Activated CD4-positive, alpha-beta memory T cell treated with anti-CD3 and anti-CD28 coated beads, Interleukin-2, amount 10 ng/mL, durations not matched to agents 7 days and 5 days (primary cell): ENCODE data around the gene NOP53. TPM values are rescaled to one million over a fixed set of nuclear protein-coding genes. Genes with fewer than 3 reads are reported as not detected.
"Not testable (repeated sequence)": the region's sequence is repeated elsewhere in the genome, so short reads cannot be mapped to it uniquely, and the experiment has no call there.

ENCODE experiments used
- CTCF ChIA-PET: fragments of 350-600 bp; sonication (Branson Sonifier 250); formaldehyde crosslinking; loops from one replicate; lab custom pipeline; 2021; ENCODE audit warnings: antibody characterized with exemption, inconsistent platforms; lab: Charles Lee
- POLR2A ChIA-PET: fragments of 350-600 bp; sonication (Branson Sonifier 250); formaldehyde crosslinking; loops from one replicate; lab custom pipeline; 2021; ENCODE audit warnings: antibody characterized with exemption; lab: Charles Lee
- DNase-seq: peaks from one replicate; pipeline ENCODE4 v3.0.0-alpha.2; 2020
- H3K27ac Mint-ChIP-seq: one replicate; pipeline ENCODE4 v1.8.0; 2021; ENCODE audit warnings: mild to moderate bottlenecking, mixed read lengths
- H3K27me3 Mint-ChIP-seq: one replicate; pipeline ENCODE4 v1.8.0; 2021; ENCODE audit warnings: mixed read lengths
- H3K36me3 Mint-ChIP-seq: one replicate; pipeline ENCODE4 v1.8.0; 2021; ENCODE audit warnings: low read depth, mixed read lengths
- H3K4me1 Mint-ChIP-seq: one replicate; pipeline ENCODE4 v1.8.0; 2021; ENCODE audit warnings: mixed read lengths
- H3K4me3 Mint-ChIP-seq: one replicate; pipeline ENCODE4 v1.8.0; 2021; ENCODE audit warnings: mild to moderate bottlenecking, mixed read lengths
- H3K9me3 Mint-ChIP-seq: one replicate; pipeline ENCODE4 v1.8.0; 2021; ENCODE audit warnings: mixed read lengths
- total RNA-seq, 2 experiments: library from RNA; stranded (reverse); gene quantifications; one replicate each; pipeline ENCODE4 v1.2.3, GENCODE V29; 2021

The NOP53 gene
- total RNA-seq, 2 experiments from 2014 or later, result 257 to 271 TPM

- CTCF ChIA-PET, result interaction anchor here (2.0 kb wide), 1 partner anchor 85 kb away, joined by 8 read pairs; no protein-coding TSS in a partner anchor
- POLR2A ChIA-PET, result no interaction called here
Observed at GRCh38 chr19:47792616-47793015, 47.3 kb downstream of the NOP53 start.

DNA sequence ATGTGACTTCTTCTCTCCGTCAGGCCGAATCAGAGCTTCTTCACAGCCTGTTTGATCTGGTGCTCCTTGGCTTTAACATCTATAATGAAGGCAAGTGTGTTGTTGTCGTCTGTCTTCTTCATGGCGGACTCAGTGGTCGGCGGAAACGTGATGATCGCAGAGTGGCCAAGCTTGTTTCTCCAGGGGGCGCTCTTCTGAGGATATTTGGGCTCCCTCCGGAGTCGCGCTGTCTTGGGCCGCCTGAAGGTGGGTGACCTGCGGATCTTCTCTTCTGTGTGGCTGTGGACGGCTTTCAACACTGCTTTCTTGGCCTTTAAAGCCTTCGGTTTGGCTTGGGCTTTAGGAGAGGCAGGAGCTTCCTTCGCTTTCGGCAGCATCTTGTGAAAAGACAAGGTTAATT is 49.2 kb downstream of the NOP53 start:
- Mint-ChIP-seq H3K27me3 (peaks cover 2% of the 10 kb centered on the region), H3K27ac (no peak overlapping the region), H3K9me3 (no peaks in the 10 kb centered on the region), H3K4me1 (peaks cover 2% of the 10 kb centered on the region), H3K36me3 (no peaks in the 10 kb centered on the region), H3K4me3 (no peak overlapping the region)
- ChIA-PET POLR2A (no interaction called here), CTCF (interaction anchor here (0.7 to 1.1 kb wide), 2 partner anchors 282 to 366 kb away, joined by 3 to 4 read pairs; no protein-coding TSS in a partner anchor)
- DNase-seq, result no peak

More at GRCh38 chr19:47792616-47793015, 47.3 kb downstream of the NOP53 start:
- Mint-ChIP-seq H3K4me1 (peaks cover 3% of the 10 kb centered on the region), H3K9me3 (no peaks in the 10 kb centered on the region), H3K36me3 (peaks cover 2% of the 10 kb centered on the region), H3K27me3 (no peaks in the 10 kb centered on the region), H3K27ac (no peak overlapping the region), H3K4me3 (no peak overlapping the region)
- DNase-seq, result no peak

DNA sequence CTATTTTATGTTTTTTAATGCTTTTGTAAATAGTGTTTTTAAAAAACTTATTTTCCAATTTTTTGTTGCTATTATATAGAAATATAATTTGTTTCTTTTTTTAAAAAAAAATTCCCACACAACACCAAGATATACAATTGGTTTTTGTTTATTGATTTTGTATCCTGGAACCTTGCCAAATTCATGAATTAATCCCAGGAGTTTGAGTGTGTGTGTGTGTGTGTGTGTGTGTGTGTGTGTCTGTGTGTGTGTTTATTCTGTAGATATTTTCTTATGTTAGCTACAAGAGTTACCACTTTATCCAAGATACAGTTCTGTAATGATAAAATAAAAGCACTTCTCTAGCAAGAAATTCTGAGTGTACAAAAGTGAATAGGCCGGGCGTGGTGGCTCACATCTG is 51.4 kb downstream of the NOP53 start:
- Mint-ChIP-seq H3K4me3 (no peak overlapping the region), H3K36me3 (no peaks in the 10 kb centered on the region)

DNA sequence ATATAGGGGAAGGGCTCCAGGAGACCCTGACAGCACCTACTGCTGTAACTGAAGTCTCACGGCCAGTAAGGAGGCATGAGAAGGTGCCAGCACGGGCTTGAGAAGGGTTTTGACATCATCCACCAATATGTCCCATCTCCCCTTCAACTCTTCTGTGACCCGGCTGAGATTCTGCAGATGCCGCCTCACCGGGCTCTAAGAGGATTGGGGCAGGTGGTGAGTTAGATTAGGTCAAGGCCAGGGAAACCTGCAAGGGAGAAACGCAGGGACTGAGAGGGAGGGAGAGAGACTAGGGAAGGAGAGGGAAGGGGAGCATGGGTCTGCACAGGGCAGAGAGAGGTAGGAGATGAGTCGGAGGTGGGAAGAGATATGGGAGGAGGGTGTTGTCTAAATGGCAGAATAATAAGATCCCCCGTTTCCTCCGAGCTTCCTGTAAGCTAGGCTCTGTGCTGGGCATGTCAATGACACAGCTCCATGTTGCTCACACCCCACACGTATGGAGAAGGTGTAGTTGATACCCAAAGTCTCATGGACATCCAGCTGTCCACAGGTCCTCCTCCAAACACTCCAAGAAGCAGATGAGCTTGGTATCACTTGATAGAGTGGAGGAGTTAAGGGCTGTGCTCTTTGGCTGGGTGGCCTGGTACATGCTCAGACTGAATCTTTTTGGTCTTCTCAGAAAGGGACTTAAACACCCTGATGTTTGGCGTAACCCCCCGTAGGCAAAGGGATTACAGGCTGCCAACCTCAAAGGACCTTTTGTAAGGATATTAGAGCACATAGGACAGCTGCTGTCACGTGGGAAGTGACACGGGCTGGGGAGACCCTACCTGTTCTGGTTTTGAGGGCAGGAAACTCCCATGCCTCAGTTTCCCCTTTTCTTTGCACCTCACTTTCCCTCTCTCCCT is 52.9 kb downstream of the NOP53 start:
- POLR2A ChIA-PET, result no interaction called here
- Mint-ChIP-seq H3K27ac (no peak overlapping the region), H3K4me3 (no peak overlapping the region), H3K27me3 (peaks cover 2% of the 10 kb centered on the region), H3K36me3 (no peaks in the 10 kb centered on the region), H3K4me1 (no peaks in the 10 kb centered on the region), H3K9me3 (peaks cover 5% of the 10 kb centered on the region)
- no peak for DNase-seq
- CTCF ChIA-PET, result interaction anchor here (0.5 to 2.8 kb wide), 2 partner anchors 9 to 49 kb away, joined by 4 to 14 read pairs; no protein-coding TSS in a partner anchor

More for the DNA sequence above, 51.4 kb downstream of the NOP53 start:
- no peak overlapping the region for H3K27ac Mint-ChIP-seq
- peaks cover 5% of the 10 kb centered on the region for H3K9me3 Mint-ChIP-seq
- ChIA-PET CTCF (no interaction called here), POLR2A (no interaction called here)
- H3K27me3 Mint-ChIP-seq, result peaks cover 2% of the 10 kb centered on the region
- DNase-seq, result no peak
- H3K4me1 Mint-ChIP-seq, result no peaks in the 10 kb centered on the region

DNA sequence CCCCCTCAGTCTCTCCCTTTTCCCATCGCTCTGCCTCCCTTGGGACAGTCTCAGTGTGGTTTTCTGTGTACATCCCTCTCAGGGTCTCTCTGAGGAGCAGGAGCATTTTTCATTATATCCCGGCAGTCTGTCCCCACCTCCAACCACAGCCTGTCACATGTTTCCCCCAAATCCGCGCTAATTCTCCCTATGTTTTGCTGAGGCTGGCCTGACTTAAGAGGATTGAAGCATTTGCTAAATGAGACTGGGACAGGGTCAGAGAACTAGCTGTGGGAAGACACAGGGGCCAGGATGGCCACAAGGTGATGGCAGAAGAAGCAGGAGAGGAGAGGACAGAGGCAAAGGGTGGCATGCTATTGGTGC is 53.5 kb downstream of the NOP53 start:
- CTCF ChIA-PET, result interaction anchor here (0.5 to 2.8 kb wide), 2 partner anchors 10 to 48 kb away, joined by 4 to 14 read pairs; no protein-coding TSS in a partner anchor
- POLR2A ChIA-PET, result no interaction called here
- Mint-ChIP-seq H3K4me3 (no peak overlapping the region), H3K27ac (no peak overlapping the region), H3K27me3 (peaks cover 2% of the 10 kb centered on the region), H3K9me3 (peaks cover 5% of the 10 kb centered on the region), H3K4me1 (no peaks in the 10 kb centered on the region), H3K36me3 (no peaks in the 10 kb centered on the region)
- DNase-seq, result no peak

GRCh38 chr19:47801270-47801669 is 55.9 kb downstream of the NOP53 start:
- ChIA-PET POLR2A (no interaction called here), CTCF (interaction anchor here (1.4 kb wide), 1 partner anchor 10 kb away, joined by 4 read pairs; no protein-coding TSS in a partner anchor)
- Mint-ChIP-seq H3K27ac (no peak overlapping the region), H3K9me3 (peaks cover 5% of the 10 kb centered on the region), H3K36me3 (no peaks in the 10 kb centered on the region), H3K4me3 (no peak overlapping the region), H3K4me1 (no peaks in the 10 kb centered on the region), H3K27me3 (peaks cover 2% of the 10 kb centered on the region)
- no peak for DNase-seq

DNA sequence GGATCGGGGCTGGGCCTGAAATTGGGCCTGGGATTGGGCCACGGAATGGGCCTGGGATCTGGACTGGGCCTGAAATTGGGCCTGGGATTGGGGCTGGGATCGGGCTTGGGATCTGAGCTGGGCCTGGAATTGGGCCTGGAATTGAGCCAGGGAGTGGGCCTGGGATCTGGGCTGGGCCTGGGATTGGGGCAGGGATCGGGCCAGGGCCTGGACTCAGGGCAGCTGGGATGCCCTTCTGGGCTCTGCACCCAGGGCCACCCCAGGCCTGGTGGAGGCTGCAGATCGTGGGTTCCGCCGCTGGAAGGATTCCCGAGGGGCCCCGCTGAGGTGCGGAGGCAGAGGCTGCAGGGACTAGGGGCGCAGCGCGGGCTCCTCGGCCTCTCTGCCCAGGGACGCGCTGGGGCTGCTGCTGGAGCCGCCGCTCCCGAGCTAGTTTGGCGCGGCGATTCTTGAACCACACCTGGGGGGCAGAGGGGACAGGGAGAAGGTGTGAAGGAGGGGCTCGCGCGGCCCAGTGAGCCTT is 57.2 kb downstream of the NOP53 start:
- H3K36me3 Mint-ChIP-seq, result no peaks in the 10 kb centered on the region
- no peaks in the 10 kb centered on the region for H3K4me1 Mint-ChIP-seq
- DNase-seq, result no peak
- peaks cover 5% of the 10 kb centered on the region for H3K9me3 Mint-ChIP-seq
- no peak overlapping the region for H3K4me3 Mint-ChIP-seq
- H3K27ac Mint-ChIP-seq, result no peak overlapping the region
- H3K27me3 Mint-ChIP-seq, result peaks cover 2% of the 10 kb centered on the region
- CTCF ChIA-PET, result no interaction called here
- POLR2A ChIA-PET, result no interaction called here

GRCh38 chr19:47803148-47803547 is 57.8 kb downstream of the NOP53 start:
- H3K4me1 Mint-ChIP-seq, POLR2A ChIA-PET, DNase-seq, H3K36me3 Mint-ChIP-seq, H3K27me3 Mint-ChIP-seq, H3K4me3 Mint-ChIP-seq, H3K9me3 Mint-ChIP-seq, CTCF ChIA-PET, H3K27ac Mint-ChIP-seq: not testable (repeated sequence)

- DNase-seq, H3K4me3 Mint-ChIP-seq, POLR2A ChIA-PET, H3K36me3 Mint-ChIP-seq, H3K4me1 Mint-ChIP-seq, H3K27me3 Mint-ChIP-seq, H3K27ac Mint-ChIP-seq, CTCF ChIA-PET, H3K9me3 Mint-ChIP-seq: not testable (repeated sequence)
Observed at GRCh38 chr19:47803671-47804070, 58.3 kb downstream of the NOP53 start.

DNA sequence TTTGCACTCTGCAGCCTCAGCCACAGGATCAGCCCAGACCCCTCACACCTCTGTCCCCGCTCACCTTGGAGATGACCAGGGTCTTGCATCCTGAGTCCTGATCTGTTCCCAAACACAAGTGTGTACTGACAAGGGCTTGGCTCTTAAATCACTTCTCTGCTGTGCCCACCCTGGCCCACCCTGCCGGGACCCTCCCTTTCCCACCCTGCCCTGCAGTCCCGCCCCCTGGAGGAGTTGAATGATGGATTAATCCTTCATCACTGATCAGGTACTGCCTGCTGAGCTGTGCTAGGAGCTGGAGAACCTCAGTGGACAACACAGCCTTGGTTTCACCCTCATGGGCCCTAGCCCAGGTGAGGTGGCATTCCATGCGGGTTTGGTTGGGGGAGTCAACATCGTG is 59.1 kb downstream of the NOP53 start, which contains the start of gene TPRX1:
TPRX1 (minus strand) TSS at position 101 of the 400 bp plus-strand sequence; CDS start at position 89, 12 bp downstream.
- H3K4me1 Mint-ChIP-seq, H3K27ac Mint-ChIP-seq, CTCF ChIA-PET, DNase-seq, POLR2A ChIA-PET, H3K4me3 Mint-ChIP-seq, H3K27me3 Mint-ChIP-seq, H3K36me3 Mint-ChIP-seq, H3K9me3 Mint-ChIP-seq: not testable (repeated sequence)

GRCh38 chr19:47805313-47805712 is 60.0 kb downstream of the NOP53 start:
- Mint-ChIP-seq H3K4me3 (no peak overlapping the region), H3K27me3 (peaks cover 2% of the 10 kb centered on the region), H3K9me3 (peaks cover 5% of the 10 kb centered on the region), H3K4me1 (no peaks in the 10 kb centered on the region), H3K36me3 (no peaks in the 10 kb centered on the region), H3K27ac (no peak overlapping the region)
- ChIA-PET POLR2A (no interaction called here), CTCF (no interaction called here)
- DNase-seq, result no peak

GRCh38 chr19:47806435-47806834 is 61.1 kb downstream of the NOP53 start:
- peaks cover 2% of the 10 kb centered on the region for H3K27me3 Mint-ChIP-seq
- DNase-seq, result no peak
- no peaks in the 10 kb centered on the region for H3K9me3 Mint-ChIP-seq
- CTCF ChIA-PET, result interaction anchor here (0.6 to 1.4 kb wide), 3 partner anchors 15 to 515 kb away, joined by 3 to 4 read pairs (median 4); no protein-coding TSS in a partner anchor
- no peak overlapping the region for H3K27ac Mint-ChIP-seq
- POLR2A ChIA-PET, result no interaction called here
- H3K4me1 Mint-ChIP-seq, result no peaks in the 10 kb centered on the region
- no peak overlapping the region for H3K4me3 Mint-ChIP-seq
- H3K36me3 Mint-ChIP-seq, result no peaks in the 10 kb centered on the region
